ENCODE measurements around the gene TOR1B.

Gene TOR1B

GRCh38 chr9:129802833-129803675 lies at the start of gene TOR1B (continued):
- peak; percentile 67 for TF ChIP-seq KLF10 (tag by site-specific recombination; IDR thresholded peaks at IDR 0.05)
- TF ChIP-seq ZFHX2 (tag by site-specific recombination; conservative IDR thresholded peaks at IDR 0.05): peak; percentile 86
- peak; percentile 87 for TF ChIP-seq YY2 (tag by site-specific recombination; IDR thresholded peaks at IDR 0.05)
- TF ChIP-seq ZBTB26 (tag by site-specific recombination; optimal IDR thresholded peaks at IDR 0.05): peak; percentile 88
- TF ChIP-seq GLIS1 (tag by site-specific recombination; IDR thresholded peaks at IDR 0.05): peak; percentile 60; the same call in 1 of the 2 replicates
- TF ChIP-seq OVOL3 (tag by site-specific recombination; IDR thresholded peaks at IDR 0.05): no peak
- peak; percentile 67; the same call in 1 of the 2 replicates for TF ChIP-seq SP7 (tag by site-specific recombination; IDR thresholded peaks at IDR 0.05)

GRCh38 chr9:129755151-129755550 lies 47.8 kb upstream of the TOR1B start:
- ChIA-PET POLR2A (interaction anchor here (0.6 kb wide), 1 partner anchor 10 kb away, joined by 4 read pairs; no protein-coding TSS in a partner anchor), CTCF (interaction anchor here (0.7 to 4.2 kb wide), 6 partner anchors 11 to 612 kb away, joined by 3 to 26 read pairs (median 4); no protein-coding TSS in a partner anchor)
- Histone ChIP-seq H3K27ac (ENCODE audit: extremely low read depth, low read depth, low read length) (no peak overlapping the region), H3K9me3 (ENCODE audit: control insufficient read depth, insufficient read depth, low read depth, low read length) (no peaks in the 10 kb centered on the region), H3K36me3 (ENCODE audit: control insufficient read depth in 2 of 2, insufficient read depth in 1 of 2, low read length in 2 of 2) (no peaks in the 10 kb centered on the region), H3K4me3 (ENCODE audit: low read depth, low read length) (no peak overlapping the region), H3K4me1 (ENCODE audit: control insufficient read depth, insufficient read depth, low read length) (no peaks in the 10 kb centered on the region)
- no peak for TF ChIP-seq BCL11B (tag by site-specific recombination; IDR thresholded peaks at IDR 0.05; ENCODE audit: low read depth)
- TF ChIP-seq ZNF248 (tag by site-specific recombination; IDR thresholded peaks at IDR 0.05): no peak
- TF ChIP-seq ZNF585B (tag by site-specific recombination; IDR thresholded peaks at IDR 0.05): no peak
- TF ChIP-seq SETDB1 (IDR thresholded peaks at IDR 0.05; ENCODE audit: insufficient read length, low read length): no peak
- no peak for TF ChIP-seq ZNF777 (tag by site-specific recombination; IDR thresholded peaks at IDR 0.05; ENCODE audit: borderline replicate concordance)
- no peak for TF ChIP-seq ZNF391 (tag by site-specific recombination; IDR thresholded peaks at IDR 0.05; ENCODE audit: borderline replicate concordance, low read depth)
- TF ChIP-seq ZNF518A (tag by site-specific recombination; conservative IDR thresholded peaks at IDR 0.05; ENCODE audit: low read depth): no peak
- TF ChIP-seq ZNF645 (tag by site-specific recombination; IDR thresholded peaks at IDR 0.05): no peak
- no peak for TF ChIP-seq MZF1 (tag by site-specific recombination; IDR thresholded peaks at IDR 0.05; ENCODE audit: borderline replicate concordance)
- no peak for TF ChIP-seq ZSCAN18 (tag by site-specific recombination; IDR thresholded peaks at IDR 0.05)
- no peak for TF ChIP-seq EGR2 (tag by site-specific recombination; IDR thresholded peaks at IDR 0.05; ENCODE audit: low read depth)
- no peak for TF ChIP-seq ZNF23 (tag by site-specific recombination; IDR thresholded peaks at IDR 0.05; ENCODE audit: borderline replicate concordance)
- no peak for TF ChIP-seq TRIM28 (IDR thresholded peaks at IDR 0.05; ENCODE audit: borderline replicate concordance, low read length)
- no peak for TF ChIP-seq ZNF660 (tag by site-specific recombination; IDR thresholded peaks at IDR 0.05)
- no peak for TF ChIP-seq ZNF169 (tag by site-specific recombination; IDR thresholded peaks at IDR 0.05)
- no peak for TF ChIP-seq ZIC2 (tag by site-specific recombination; IDR thresholded peaks at IDR 0.05)
